Fibroblast of skin of right biceps (primary cell): ENCODE data around the gene TSSK3.

Experiments used
- DNase-seq: peaks from one replicate; pipeline ENCODE4 v3.0.0-alpha.2; 2013

TSSK3 gene

DNA sequence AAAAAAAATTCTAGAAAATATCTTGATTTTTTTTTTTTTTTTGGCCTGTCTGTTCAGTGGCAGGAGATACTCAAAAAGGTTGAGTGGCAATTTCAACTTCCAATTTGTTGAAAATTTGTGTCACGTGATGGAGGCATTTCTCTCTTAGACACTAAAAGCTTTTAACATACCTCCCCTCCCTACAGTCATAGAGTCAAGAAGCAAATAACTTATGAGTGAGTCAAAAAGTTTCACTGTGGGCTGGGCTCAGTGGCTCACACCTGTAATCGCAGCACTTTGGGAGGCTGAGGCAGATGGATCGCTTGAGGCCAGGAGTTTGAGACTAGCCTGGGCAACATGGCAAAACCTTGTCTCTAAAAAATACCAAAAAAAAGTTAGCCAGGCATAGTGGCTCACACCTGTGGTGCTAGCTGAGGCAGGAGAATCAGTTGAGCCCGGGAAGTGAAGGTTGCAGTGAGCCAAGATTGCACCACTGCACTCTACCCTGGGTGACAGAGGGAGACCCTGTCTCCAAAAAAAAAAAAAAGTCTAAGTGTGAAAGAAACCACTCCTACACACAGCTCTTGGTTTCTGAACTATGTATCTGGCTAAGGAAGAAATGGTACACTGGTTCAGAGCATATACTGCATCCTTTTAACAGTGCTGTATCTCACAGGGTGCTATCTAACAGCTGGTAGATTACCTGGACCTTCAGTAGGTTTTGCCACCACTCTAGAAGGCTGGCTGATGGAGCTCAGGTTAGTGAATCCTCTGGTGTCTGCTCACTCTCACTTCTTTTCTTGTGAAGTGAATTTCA, 43.5 kb downstream of the TSSK3 start:
- no peak for DNase-seq

GRCh38 chr1:32406629-32407111, 44.3 kb downstream of the TSSK3 start:
- DNase-seq = no peak

DNA sequence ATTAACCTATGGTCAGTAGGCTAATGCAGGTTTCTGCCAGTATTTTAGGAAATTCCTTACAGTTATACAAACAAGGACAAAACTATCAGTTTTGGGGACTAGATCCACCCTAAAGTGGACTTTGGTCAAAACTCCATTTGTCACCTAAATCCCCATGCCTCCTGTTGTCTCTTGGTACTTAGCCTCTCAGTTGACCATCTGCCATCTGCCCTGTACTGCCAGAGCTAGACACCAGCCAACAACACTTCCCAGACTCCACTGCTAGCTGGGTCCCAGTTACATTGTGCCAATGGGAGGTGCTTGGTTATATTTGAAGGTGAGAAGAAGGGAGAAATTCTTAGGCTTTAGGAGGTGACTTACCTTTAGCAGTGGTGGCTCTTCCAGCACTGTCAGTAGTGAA, 48.9 kb downstream of the TSSK3 start:
- no peak for DNase-seq

- DNase-seq = peak; percentile 55
These were observed 51.3 kb downstream of the TSSK3 start for GRCh38 chr1:32413507-32414185.
